Caco-2 (cell line): ENCODE results near the gene PBRM1. TPM values are rescaled to one million over a fixed set of nuclear protein-coding genes. Genes with fewer than 3 reads are reported as not detected.

Experiments used
- BruUV-seq: library from RNA; stranded (reverse); fragments of 400-500 nt; replicated peaks from 2 replicates; lab custom pipeline; 2021; lab: Mats Ljungman, UMichigan
- CTCF ChIA-PET: fragments of 300-600 bp; sonication (Branson Sonifier 250); formaldehyde crosslinking; loops from one replicate; lab custom pipeline; 2022; ENCODE audit warnings: antibody characterized with exemption; lab: Charles Lee
- POLR2A ChIA-PET: fragments of 300-600 bp; sonication (Branson Sonifier 250); formaldehyde crosslinking; loops from one replicate; lab custom pipeline; 2022; ENCODE audit warnings: antibody characterized with exemption; lab: Charles Lee
- DNase-seq, 2 experiments: peaks; one replicate each; pipeline versions ENCODE4 v3.0.0 to v3.0.0-alpha.2; 2020 to 2022
- H3K27me3 ChIP-seq: replicated peaks from 2 replicates; pipeline ENCODE4 v1.6.0; 2011; ENCODE audit warnings: low read length; ENCODE audit not compliant: control insufficient read depth, insufficient read depth
- H3K36me3 ChIP-seq: 2 replicates; pipeline ENCODE4 v1.5.1; 2011; ENCODE audit warnings: low read length; ENCODE audit not compliant: control insufficient read depth, insufficient read depth
- H3K4me1 ChIP-seq: fragments of 250-450 bp; sonication (Bioruptor Pico); 2 replicates; pipeline ENCODE4 v1.5.1; 2020; ENCODE audit warnings: mild to moderate bottlenecking
- H3K4me3 ChIP-seq: 2 replicates; pipeline ENCODE4 v1.5.1; 2011; ENCODE audit warnings: low read depth, mild to moderate bottlenecking, control low read depth, low read length
- H3K9me3 ChIP-seq: fragments of 250-450 bp; sonication (Bioruptor Pico); 2 replicates; pipeline ENCODE4 v1.5.1; 2020; ENCODE audit warnings: mild to moderate bottlenecking, moderate library complexity
- H3K27ac Mint-ChIP-seq: one replicate; pipeline ENCODE4 v1.8.0; 2022; ENCODE audit warnings: mixed read lengths; ENCODE audit not compliant: unreplicated experiment
- H3K27me3 Mint-ChIP-seq: one replicate; pipeline ENCODE4 v1.8.0; 2022; ENCODE audit warnings: mixed read lengths; ENCODE audit not compliant: insufficient read depth, unreplicated experiment
- H3K36me3 Mint-ChIP-seq: one replicate; pipeline ENCODE4 v1.8.0; 2022; ENCODE audit warnings: mild to moderate bottlenecking, mixed read lengths; ENCODE audit not compliant: insufficient read depth, unreplicated experiment
- H3K4me1 Mint-ChIP-seq: one replicate; pipeline ENCODE4 v1.8.0; 2022; ENCODE audit warnings: low read depth, mixed read lengths; ENCODE audit not compliant: unreplicated experiment
- H3K4me3 Mint-ChIP-seq: one replicate; pipeline ENCODE4 v1.8.0; 2022; ENCODE audit warnings: mild to moderate bottlenecking, moderate library complexity, mixed read lengths; ENCODE audit not compliant: unreplicated experiment
- H3K9me3 Mint-ChIP-seq: one replicate; pipeline ENCODE4 v1.8.0; 2022; ENCODE audit warnings: mixed read lengths; ENCODE audit not compliant: unreplicated experiment
- intact Hi-C: fragments of 100-400 bp; cut with micrococcal nuclease; formaldehyde crosslinking; loops from one replicate; pipeline ENCODE4 v1.10.0; 2022; ENCODE audit not compliant: unreplicated experiment
- total RNA-seq: library from RNA; stranded (reverse); gene quantifications from 2 replicates; pipeline ENCODE4 v1.2.3, GENCODE V29; 2022
- TF ChIP-seq, protein P1 (sequence below), 2 experiments: fragments of 200-600 bp in 1 of 2; IDR thresholded peaks; 1 replicate in 1 of 2; 2 replicates in 1 of 2; pipeline versions ENCODE4 v1.5.1 to v1.8.0; 2011 to 2022; ENCODE audit warnings: antibody characterized with exemption in 1 of 2, control low read depth in 1 of 2, inconsistent platforms in 1 of 2, low read depth in 1 of 2, low read length in 1 of 2, mild to moderate bottlenecking in 1 of 2, moderate library complexity in 1 of 2; ENCODE audit not compliant: insufficient read depth in 1 of 2, severe bottlenecking in 1 of 2, unreplicated experiment in 1 of 2

Gene PBRM1
- total RNA-seq, 1 experiment from 2014 or later = 50.7 TPM

- Mint-ChIP-seq H3K4me3 (no peak overlapping the region), H3K9me3 (no peaks in the 10 kb centered on the region), H3K27me3 (no peaks in the 10 kb centered on the region), H3K4me1 (no peaks in the 10 kb centered on the region), H3K36me3 (no peaks in the 10 kb centered on the region), H3K27ac (no peak overlapping the region)
- ChIA-PET POLR2A (no interaction called here), CTCF (no interaction called here)
- H3K9me3 ChIP-seq = no peaks in the 10 kb centered on the region
- BruUV-seq = no TSS peak
- H3K4me1 ChIP-seq = no peaks in the 10 kb centered on the region
- H3K4me3 ChIP-seq = no peak overlapping the region
- H3K36me3 ChIP-seq = no peaks in the 10 kb centered on the region
- TF ChIP-seq, protein P1, sequence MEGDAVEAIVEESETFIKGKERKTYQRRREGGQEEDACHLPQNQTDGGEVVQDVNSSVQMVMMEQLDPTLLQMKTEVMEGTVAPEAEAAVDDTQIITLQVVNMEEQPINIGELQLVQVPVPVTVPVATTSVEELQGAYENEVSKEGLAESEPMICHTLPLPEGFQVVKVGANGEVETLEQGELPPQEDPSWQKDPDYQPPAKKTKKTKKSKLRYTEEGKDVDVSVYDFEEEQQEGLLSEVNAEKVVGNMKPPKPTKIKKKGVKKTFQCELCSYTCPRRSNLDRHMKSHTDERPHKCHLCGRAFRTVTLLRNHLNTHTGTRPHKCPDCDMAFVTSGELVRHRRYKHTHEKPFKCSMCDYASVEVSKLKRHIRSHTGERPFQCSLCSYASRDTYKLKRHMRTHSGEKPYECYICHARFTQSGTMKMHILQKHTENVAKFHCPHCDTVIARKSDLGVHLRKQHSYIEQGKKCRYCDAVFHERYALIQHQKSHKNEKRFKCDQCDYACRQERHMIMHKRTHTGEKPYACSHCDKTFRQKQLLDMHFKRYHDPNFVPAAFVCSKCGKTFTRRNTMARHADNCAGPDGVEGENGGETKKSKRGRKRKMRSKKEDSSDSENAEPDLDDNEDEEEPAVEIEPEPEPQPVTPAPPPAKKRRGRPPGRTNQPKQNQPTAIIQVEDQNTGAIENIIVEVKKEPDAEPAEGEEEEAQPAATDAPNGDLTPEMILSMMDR (IDR thresholded peaks at IDR 0.05; ENCODE audit: insufficient read depth in 1 of 2, low read depth in 1 of 2, low read length in 1 of 2, severe bottlenecking in 1 of 2, unreplicated experiment in 1 of 2) = no peak
- no peak for DNase-seq
- intact Hi-C loops = no loop called here
- no peaks in the 10 kb centered on the region for H3K27me3 ChIP-seq
Observed at GRCh38 chr3:52501046-52501445, 184.7 kb downstream of the PBRM1 start.

DNA sequence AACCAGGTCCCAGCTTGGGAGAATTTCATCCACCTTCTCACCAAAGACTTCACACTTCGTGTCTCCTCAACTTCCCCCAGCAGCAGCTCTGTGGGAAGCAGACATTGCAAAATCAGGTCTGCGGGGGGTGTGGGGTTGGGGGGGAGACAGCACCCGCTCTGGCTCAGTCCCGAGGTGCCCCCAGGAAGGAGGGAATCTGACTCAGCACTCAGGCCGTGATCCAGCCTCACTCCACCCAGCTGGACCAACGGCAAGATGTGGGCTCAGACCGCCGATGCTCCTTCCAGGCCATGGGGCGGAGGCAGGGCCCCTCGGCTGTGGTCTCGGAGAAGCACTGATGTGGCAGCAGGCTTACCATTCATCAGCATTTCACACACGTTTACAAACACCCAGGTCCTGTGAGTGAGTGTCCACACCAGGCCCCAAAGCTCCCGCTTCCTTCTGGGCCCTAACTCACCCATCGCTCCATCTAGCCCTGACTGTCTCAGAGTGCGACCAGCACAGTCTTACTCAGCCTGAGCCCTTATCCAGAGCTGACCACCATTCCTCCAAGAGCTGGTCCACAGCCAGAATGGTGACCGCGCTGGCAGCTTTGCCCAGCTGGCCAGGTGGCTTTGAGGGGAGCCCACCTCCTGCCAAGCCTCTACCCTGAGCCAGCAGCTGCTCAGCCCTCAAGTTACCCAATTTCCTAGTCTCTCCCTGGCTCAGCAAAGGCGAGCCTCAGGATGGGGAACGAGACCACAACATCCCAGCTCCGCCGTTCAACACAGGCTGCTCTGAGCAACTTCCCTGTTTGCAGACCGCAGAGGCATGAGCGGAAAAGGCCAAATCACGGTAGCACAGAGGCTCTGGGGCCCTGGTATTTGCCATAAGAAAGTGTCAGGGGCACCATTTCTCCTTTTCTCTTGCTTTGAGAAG lies 187.3 kb downstream of the PBRM1 start:
- Mint-ChIP-seq H3K27ac (no peak overlapping the region), H3K4me3 (no peak overlapping the region), H3K9me3 (no peaks in the 10 kb centered on the region), H3K36me3 (no peaks in the 10 kb centered on the region), H3K4me1 (no peaks in the 10 kb centered on the region), H3K27me3 (no peaks in the 10 kb centered on the region)
- no peaks in the 10 kb centered on the region for H3K4me1 ChIP-seq
- TF ChIP-seq, protein P1 (IDR thresholded peaks at IDR 0.05; ENCODE audit: insufficient read depth in 1 of 2, low read depth in 1 of 2, low read length in 1 of 2, severe bottlenecking in 1 of 2, unreplicated experiment in 1 of 2) = no peak
- no peaks in the 10 kb centered on the region for H3K9me3 ChIP-seq
- no peak for DNase-seq
- H3K27me3 ChIP-seq = no peaks in the 10 kb centered on the region
- CTCF ChIA-PET = no interaction called here
- no TSS peak for BruUV-seq
- intact Hi-C loops = no loop called here
- no peaks in the 10 kb centered on the region for H3K36me3 ChIP-seq
- no peak overlapping the region for H3K4me3 ChIP-seq
- POLR2A ChIA-PET = no interaction called here

DNA sequence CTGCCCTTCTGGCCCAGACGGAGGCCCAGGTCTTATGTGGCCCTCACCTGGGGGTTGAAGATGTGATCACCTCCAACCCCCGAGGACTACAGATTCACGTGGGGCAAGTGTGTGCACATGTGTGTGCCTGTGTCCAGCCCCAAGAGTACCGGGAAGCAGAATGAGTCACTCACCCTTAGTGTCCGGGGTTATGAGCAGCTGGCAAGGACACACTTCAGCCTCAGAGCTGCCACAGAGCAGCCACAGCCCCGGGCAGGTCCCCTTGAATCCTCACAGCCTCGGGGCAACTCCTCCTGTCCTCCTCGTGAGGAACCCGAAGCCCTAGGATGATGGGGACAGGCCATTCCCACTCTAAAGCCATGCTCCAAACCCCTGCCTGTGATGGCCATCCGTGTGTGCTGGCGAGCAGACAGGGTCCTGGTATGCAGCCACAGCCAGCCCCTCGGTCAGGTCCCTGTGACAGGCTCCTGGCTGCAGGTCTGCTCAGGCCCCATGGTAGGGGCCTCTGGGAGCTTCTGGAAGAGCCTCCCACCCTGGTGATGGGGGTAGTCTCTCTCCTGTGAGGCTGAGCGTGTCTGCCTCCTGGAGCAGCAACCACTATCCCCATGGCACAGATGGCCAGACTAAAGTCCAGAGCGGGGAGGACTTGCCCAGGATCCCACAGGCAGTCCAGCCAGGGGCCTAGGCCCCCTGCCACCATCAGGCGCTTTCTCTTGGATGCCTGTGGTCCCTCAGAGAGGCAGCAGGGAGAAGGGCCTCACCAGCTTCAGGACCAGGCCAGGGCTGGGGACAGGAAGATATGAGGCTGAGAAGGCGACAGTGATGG lies 189.7 kb downstream of the PBRM1 start:
- Histone ChIP-seq H3K27me3 (no peaks in the 10 kb centered on the region), H3K9me3 (no peaks in the 10 kb centered on the region), H3K36me3 (no peaks in the 10 kb centered on the region), H3K4me1 (no peaks in the 10 kb centered on the region), H3K4me3 (no peak overlapping the region)
- Mint-ChIP-seq H3K27ac (no peak overlapping the region), H3K4me1 (no peaks in the 10 kb centered on the region), H3K27me3 (no peaks in the 10 kb centered on the region), H3K9me3 (no peaks in the 10 kb centered on the region), H3K4me3 (no peak overlapping the region), H3K36me3 (peaks cover 12% of the 10 kb centered on the region)
- TF ChIP-seq, protein P1 (IDR thresholded peaks at IDR 0.05; ENCODE audit: insufficient read depth in 1 of 2, low read depth in 1 of 2, low read length in 1 of 2, severe bottlenecking in 1 of 2, unreplicated experiment in 1 of 2) = no peak
- no peak for DNase-seq
- ChIA-PET CTCF (no interaction called here), POLR2A (no interaction called here)
- intact Hi-C loops = no loop called here
- BruUV-seq = no TSS peak
